HFFc6 (cell line): ENCODE measurements around the gene GPR84. TPM values are rescaled to one million over a fixed set of nuclear protein-coding genes. Genes with fewer than 3 reads are reported as not detected.

Experiments used
- DNase-seq: peaks from one replicate; pipeline ENCODE4 v3.0.0-alpha.2; 2018
- H3K27ac Mint-ChIP-seq: 2 replicates; pipeline ENCODE4 v1.8.0; 2020; ENCODE audit warnings: mild to moderate bottlenecking, mixed read lengths
- H3K27me3 Mint-ChIP-seq: 2 replicates; pipeline ENCODE4 v1.8.0; 2021; ENCODE audit warnings: mild to moderate bottlenecking, moderate library complexity, mixed read lengths; ENCODE audit not compliant: insufficient read depth
- H3K36me3 Mint-ChIP-seq: 2 replicates; pipeline ENCODE4 v1.8.0; 2021; ENCODE audit warnings: low read depth, mixed read lengths
- H3K4me1 Mint-ChIP-seq: 2 replicates; pipeline ENCODE4 v1.8.0; 2020; ENCODE audit warnings: low read depth, mixed read lengths
- H3K4me3 Mint-ChIP-seq: 2 replicates; pipeline ENCODE4 v1.8.0; 2020; ENCODE audit warnings: mild to moderate bottlenecking, moderate library complexity, mixed read lengths
- H3K9me3 Mint-ChIP-seq: 2 replicates; pipeline ENCODE4 v1.8.0; 2020; ENCODE audit warnings: mild to moderate bottlenecking, mixed read lengths
- microRNA-seq: library from miRNA; unstranded; fragments of <30 nt; microRNA quantifications from one replicate; pipeline ENCODE4, GENCODE V29; 2019
- total RNA-seq, 6 experiments: library from RNA; stranded (reverse); fragmentation: NEBNext Ultra II Directional; extraction: Animal tissue kit (Norgen Biotek cat#: 25700); gene quantifications; 2 replicates in 1 of 6; 3 replicates in 5 of 6; pipeline ENCODE4 v1.2.3, GENCODE V29; 2021
- TF ChIP-seq, protein P1 (sequence below): fragments of 200-600 bp; sonication (generic); IDR thresholded peaks from 2 replicates; pipeline ENCODE4 v1.5.0; 2021; ENCODE audit warnings: antibody characterized with exemption, mild to moderate bottlenecking

Gene GPR84
- total RNA-seq, 6 experiments from 2014 or later, result not detected

DNA sequence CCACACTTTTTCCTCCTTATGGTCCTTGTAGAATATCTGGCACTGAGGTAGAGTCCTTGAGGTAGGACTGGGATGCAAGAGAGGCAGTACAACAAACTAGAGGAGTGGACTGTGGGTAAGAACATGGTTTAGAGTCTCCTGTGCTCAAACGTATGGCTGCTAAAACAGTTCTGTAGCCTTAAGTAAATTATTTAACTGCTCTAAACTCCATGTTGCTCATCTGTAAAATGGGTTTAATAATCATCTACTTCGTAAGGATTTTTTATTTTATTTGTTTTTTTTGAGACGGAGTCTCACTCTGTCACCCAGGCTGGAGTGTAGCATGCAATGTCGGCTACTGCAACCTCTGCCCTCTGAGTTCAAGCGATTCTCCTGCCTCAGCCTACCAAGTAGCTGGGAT lies 42.9 kb downstream of the GPR84 start:
- H3K36me3 Mint-ChIP-seq, result peaks cover 10% of the 10 kb centered on the region
- H3K27me3 Mint-ChIP-seq, result peaks cover 1% of the 10 kb centered on the region
- no peak overlapping the region for H3K27ac Mint-ChIP-seq
- no peaks in the 10 kb centered on the region for H3K9me3 Mint-ChIP-seq
- H3K4me1 Mint-ChIP-seq, result peaks cover 9% of the 10 kb centered on the region
- H3K4me3 Mint-ChIP-seq, result no peak overlapping the region
- TF ChIP-seq, protein P1, sequence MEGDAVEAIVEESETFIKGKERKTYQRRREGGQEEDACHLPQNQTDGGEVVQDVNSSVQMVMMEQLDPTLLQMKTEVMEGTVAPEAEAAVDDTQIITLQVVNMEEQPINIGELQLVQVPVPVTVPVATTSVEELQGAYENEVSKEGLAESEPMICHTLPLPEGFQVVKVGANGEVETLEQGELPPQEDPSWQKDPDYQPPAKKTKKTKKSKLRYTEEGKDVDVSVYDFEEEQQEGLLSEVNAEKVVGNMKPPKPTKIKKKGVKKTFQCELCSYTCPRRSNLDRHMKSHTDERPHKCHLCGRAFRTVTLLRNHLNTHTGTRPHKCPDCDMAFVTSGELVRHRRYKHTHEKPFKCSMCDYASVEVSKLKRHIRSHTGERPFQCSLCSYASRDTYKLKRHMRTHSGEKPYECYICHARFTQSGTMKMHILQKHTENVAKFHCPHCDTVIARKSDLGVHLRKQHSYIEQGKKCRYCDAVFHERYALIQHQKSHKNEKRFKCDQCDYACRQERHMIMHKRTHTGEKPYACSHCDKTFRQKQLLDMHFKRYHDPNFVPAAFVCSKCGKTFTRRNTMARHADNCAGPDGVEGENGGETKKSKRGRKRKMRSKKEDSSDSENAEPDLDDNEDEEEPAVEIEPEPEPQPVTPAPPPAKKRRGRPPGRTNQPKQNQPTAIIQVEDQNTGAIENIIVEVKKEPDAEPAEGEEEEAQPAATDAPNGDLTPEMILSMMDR, result no peak
- no peak for DNase-seq

Small RNAs within 50 kb of the gene (microRNA-seq; reads per million reads assigned to microRNA genes)
- gene MIR148B, result 253 reads per million, percentile 60 among the genes with 10 or more reads in this experiment

Other genes with a start within 250 kb of the GPR84 start
- 10 to 100 TPM; 21.4 to 28.4 (median 26.1) TPM for gene SMUG1, start 175.5 kb downstream of the GPR84 start, total RNA-seq
- 100 to 1,000 TPM in 4 of 6 experiments, 10 to 100 TPM in 2; 76.8 to 128 (median 117) TPM for gene CBX5, start 84.4 kb downstream of the GPR84 start, total RNA-seq
- gene HNRNPA1, start 83.8 kb downstream of the GPR84 start, total RNA-seq, result 1,000 to 10,000 TPM in 3 of 6 experiments, 100 to 1,000 TPM in 3; 768 to 1,141 (median 1,018) TPM
- gene NFE2, start 63.5 kb downstream of the GPR84 start, total RNA-seq, result under 1 TPM; 0.21 to 0.59 (median 0.32) TPM
- gene COPZ1, start 39.4 kb downstream of the GPR84 start, total RNA-seq, result 100 to 1,000 TPM; 178 to 225 (median 200) TPM
- 1 to 10 TPM; 4.0 to 7.4 (median 6.1) TPM for gene ZNF385A, start 20.2 kb upstream of the GPR84 start, total RNA-seq
- 100 to 1,000 TPM; 261 to 355 (median 329) TPM for gene ITGA5, start 54.8 kb upstream of the GPR84 start, total RNA-seq
- gene GTSF1, start 109.1 kb upstream of the GPR84 start, total RNA-seq, result not detected
- under 1 TPM in 4 of 6 experiments, not detected in 2; 0.03 to 0.14 (median 0.08) TPM for gene NCKAP1L, start 133.3 kb upstream of the GPR84 start, total RNA-seq
- not detected for gene PDE1B, start 185.1 kb upstream of the GPR84 start, total RNA-seq
- not detected for gene PPP1R1A, start 224.2 kb upstream of the GPR84 start, total RNA-seq